GM21367 (cell line): ENCODE data around the gene MYBPC2.
A peak's percentile ranks its signal among the peaks of the same experiment; 100 is the strongest.

Experiments
- ATAC-seq: cut with Tn5 transposase; IDR thresholded peaks from one replicate; pipeline ENCODE4 v1.9.1; 2021; ENCODE audit not compliant: unreplicated experiment

Gene MYBPC2

DNA sequence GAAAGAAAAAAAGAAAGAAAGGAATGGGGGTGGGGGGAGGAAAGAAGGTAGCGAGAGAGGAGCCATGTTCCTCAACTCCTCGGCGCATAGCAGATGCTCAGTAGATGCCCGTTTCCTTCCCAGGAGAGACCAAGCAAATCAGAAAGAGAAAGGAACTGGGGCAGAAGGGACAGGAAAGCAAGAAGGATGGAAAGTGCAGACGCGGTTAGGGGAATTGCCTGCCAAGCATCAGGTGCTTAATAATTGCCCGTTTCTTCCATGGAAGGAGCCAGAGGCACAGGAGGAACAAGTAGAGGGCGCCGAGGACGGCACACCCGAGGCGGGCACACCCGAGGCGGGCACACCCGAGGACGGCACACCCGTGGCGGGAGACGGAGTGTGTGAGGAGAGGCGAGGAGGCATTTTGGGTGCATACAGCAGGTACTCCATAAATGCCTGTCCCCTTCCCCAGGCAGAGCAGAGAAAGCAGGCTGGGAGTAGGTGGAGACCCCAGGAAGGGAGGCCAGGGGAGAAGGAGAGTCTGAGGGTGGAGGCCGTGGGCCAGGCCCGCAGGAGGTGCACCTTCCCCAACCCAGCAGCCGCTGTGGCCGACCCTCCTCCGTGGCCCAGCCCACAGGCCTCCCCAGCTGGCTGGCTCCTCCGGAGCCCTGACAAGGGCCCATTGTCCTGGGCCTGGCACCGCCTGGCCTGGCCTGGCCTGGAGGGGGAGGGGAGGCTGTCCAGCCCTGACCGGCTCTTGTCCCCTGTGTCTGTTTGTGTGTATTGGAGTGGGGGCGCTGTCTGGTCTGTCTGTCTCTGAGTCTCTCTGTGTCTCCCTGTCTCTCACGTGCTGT lies 63.7 kb downstream of the MYBPC2 start:
- no peak for ATAC-seq

DNA sequence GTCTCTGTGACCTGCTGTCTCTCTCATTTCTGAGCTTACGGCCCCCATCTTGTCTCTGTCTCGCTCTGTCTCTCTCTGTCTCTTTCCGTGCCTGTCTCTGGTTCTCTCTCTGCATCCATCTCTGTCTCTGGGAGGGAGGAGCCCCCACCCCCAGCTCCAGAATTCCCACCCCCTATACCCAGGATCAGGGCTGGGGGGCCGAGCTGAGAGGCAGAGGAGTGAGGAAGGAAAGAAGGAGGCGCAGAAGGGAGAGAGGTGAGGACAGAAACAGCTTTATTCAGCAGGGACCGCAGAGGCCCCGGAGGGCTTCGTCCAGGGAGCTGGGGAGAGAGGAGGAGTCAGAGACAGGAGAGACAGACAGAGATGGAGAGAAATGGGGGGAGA lies 64.3 kb downstream of the MYBPC2 start:
- no peak for ATAC-seq

DNA sequence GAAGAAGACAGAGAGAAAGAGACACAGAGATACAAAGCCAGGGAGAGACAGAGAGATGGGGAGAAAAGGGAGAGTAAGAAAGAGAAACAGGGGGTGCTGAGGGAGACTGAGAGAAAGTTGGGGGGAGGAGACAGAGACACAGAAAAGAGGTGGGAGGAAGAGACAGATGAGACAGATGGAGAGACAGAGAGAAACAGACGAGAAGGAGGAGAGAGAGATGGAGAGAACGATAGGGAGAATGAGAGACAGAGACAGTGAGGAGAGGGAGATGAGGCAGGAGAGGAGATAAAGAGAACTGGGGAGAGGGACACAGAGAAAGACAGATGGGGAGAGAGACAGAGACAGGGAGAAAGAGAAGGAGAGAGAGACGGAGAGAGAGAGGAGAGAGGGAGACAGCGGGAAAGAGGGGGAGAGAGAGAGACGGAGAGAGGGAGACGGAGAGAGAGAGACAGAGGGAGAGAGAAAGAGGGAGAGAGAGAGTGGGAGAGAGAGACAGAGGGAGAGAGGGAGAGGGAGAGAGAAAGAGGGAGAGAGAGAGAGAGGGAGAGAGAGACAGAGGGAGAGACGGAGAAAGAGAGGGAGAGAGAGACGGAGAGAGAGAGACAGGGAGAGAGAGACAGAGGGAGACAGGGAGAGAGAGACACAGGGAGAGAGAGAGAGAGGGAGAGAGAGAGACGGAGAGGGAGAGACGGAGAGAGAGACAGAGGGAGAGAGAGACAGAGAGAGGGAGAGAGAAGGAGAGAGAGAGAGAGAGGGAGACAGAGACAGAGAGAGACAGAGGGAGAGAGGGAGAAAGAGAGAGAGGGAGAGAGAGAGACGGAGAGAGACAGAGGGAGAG lies 65.7 kb downstream of the MYBPC2 start:
- ATAC-seq = no peak

DNA sequence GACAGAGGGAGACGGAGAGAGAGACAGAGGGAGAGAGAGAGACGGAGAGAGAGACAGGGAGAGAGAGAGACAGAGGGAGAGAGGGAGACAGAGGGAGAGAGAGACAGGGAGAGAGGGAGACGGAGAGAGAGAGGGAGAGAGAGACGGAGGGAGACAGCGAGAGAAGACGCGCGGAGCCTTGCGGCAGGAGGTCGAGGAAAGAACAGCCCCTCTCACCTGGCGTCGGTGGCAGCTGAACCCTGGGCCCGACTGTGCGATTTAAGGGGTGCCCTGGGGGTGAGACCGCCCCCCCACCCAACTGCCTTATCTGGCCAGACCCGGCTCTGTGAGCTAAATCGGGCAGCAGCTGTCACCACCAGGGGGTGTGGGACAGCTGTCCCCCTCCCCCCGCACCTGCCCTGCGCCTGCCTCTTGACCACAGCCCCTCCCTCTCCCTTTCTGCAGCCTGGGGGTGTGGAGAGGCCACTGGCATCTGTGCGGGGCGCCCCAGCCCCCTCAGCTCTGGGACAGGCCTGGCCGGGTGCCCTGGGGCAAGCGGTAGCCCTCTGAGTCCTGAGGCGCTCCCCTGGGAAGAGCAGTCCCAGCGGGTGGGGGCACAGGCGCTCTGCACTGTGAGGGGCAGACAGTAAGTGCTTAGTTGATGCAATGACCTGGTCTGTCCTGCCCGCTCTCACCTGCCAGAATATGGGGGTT lies 67.5 kb downstream of the MYBPC2 start:
- no peak for ATAC-seq

DNA sequence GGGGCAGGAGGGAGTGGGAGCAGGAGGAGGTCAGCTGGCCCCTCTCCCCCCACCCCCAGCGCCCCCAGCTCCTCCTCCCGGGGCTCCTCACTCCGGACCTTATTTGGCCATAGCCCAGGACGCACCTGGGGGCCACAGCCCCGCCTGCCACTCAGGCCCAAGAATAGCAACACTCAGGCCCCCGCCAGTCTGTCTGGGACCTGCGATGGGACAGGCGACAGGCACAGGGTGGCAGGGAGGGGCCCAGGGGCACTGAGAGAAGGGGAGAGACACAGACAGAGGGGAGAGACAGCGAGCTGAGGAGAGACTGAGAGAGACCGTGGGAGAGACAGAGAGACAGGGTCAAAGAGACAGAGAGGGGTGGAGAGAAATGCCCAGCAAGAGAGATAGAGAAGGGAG lies 68.1 kb downstream of the MYBPC2 start:
- no peak for ATAC-seq

DNA sequence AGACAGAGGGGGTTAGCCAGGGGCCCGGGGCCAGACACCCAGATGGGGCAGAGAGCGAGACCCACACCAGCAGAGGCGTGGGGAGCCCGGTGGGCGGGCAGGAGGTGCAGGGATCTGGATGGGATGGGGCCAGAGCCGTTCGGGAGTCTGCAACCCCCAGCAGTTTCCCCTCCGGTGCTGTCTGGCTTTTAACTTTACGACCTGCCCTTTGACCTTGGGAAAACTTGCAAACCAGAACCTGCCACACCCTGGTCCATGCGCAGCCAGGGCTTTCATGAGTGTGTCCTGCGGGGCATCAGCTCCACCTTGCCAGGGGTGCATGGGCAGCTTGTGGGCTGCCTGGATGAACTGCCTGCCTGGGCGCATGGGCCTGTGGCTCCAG lies 68.5 kb downstream of the MYBPC2 start:
- no peak for ATAC-seq

DNA sequence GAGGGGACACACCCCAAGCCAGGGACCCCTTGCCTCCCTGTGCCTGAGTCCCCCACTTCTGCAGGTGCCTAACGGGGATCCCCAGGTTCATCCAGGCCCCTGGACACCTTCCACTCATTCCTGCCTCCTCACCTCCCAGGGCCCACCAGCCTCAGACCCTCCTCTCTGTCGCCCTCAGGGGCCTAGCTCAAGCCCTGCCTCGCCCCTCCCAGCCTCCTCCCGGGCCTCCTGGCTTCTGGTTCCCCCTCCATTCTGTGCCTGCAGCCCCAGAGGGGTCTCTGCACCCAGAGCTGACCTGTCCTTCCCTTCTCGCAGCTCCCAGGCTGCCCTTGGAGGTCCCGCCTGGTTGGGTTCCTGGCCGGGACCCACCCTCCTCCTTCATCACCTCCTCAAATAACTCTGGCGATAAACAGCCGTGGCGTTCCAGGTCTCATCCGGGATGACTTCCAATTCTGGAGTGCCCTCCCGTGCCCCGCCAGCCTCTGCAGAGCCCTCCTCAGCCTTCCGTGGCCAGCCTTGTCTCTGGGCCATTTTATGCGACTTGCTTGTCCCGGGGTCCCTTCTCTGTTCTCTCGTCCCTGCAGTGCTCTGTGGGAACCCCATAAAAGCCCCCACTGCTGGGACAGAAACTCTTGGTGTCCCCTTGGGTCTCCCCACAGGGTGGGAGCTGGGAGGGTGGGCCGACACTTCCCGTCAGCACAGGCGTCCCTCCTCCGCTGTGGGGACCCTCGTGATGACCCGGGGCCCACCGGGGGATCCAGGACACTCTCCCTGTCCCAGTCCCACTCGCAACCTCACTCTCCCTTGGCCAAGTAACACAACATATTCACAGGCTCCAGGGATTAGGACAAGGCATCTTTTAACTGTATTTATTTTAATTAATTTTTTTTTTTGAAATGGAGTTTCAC lies 69.1 kb downstream of the MYBPC2 start:
- no peak for ATAC-seq

DNA sequence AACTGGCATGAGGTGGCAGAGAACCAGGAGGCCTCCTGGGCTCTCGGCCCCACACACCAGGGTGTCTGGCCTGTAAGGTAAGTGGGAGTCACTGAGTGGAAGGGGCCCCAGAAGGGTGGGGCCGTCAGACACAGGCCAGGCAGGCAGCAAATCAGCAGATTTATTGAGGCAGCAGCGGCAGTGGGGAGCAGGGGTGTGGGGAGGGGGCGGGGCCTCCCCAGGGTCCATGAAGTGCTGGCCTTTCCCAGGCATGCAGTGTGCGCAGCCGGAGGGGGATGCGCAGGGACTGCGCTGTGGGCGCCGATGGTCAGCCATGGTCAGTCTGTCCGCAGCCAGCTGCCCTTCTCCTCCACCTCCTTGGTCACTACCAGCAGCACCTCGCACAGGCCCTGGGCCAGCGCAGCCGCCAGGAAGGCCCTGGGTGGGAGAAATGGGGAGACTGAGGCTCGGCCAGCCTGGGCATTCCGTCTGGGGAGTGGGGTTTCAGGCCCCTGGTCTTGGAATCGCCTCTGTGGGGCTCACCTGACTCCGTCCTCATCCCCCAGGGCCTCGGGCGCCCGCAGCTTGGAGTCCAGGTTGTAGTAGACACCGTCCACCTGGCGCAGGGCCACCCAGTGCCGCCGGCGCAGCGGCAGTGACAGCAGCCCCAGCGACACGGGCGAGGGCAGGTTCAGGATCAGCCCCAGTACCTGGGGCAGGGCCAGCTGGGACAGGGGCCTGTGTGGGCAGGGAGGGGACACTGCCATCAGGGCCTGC lies 73.3 kb downstream of the MYBPC2 start:
- ATAC-seq = no peak

DNA sequence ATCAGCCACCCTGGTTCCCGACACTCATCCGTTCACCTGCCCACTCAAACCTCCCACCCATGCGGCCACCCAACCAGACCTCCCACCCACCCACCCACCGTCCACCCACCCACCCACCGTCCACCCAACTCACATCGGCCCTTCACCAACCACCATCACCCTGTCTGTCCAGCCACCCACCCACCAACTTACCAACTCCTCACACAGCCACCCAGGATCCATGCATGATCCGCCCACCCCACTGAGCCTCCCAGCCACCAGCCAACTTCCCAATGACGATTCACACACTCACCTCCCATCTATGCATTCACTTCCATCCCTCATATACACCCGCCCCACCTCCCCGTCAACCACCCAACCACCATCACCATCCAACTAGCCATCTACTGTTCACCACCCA lies 74.0 kb downstream of the MYBPC2 start:
- no peak for ATAC-seq

DNA sequence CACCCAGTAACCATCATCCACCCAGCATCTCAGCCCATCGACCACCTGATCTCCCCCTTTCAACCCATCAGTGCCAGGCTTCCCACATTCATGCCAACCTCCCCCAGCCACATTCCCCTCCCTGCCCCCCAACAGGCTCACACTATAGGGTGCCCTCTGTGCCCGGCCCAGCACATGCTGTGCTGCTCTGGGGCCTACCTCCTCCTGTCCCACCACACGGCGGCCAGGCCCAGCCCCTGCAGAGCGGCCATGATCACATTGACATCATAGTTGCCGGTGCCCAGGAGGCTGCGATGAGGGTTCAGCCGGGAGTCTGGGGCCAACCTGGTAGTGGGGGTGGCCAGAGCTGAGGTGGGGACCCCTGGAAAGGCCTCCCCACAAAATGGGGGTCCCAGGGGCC lies 74.7 kb downstream of the MYBPC2 start:
- no peak for ATAC-seq

DNA sequence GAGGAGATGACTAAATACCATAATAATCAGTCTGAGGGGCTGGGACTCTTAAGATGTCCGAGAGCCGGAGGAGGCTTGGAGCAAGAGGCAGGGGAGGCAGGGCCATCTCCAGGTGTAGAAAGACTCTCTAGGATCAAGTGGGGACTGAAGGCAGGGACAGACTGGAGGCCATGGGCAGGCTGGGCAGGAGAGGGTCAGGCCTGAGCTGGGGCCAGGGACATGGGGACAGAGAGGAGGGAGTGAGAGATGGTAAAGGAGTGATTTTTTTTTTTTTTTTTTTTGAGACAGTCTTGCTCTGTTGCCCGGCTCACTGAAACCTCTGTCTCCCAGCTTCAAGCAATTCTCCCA lies 76.1 kb downstream of the MYBPC2 start:
- no peak for ATAC-seq

DNA sequence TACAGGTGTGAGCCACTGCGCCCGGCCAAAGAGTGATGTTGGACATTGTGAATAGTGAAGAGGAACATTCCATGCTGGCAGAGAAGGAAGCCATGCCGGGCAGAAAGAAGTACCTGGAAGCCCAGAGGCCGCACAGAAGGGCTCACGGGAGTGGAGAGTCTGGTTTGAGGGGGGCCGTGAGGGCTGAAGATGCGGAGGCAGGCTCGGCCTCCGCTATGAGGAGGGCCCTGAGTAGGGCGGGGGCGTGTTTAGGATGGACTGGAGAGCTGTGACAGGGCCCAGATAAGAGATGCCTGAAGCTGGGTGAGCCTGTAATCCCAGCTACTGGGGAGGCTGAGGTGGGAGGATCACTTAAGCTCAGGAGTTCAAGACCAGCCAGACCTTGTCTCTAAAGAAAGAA lies 76.7 kb downstream of the MYBPC2 start:
- no peak for ATAC-seq

DNA sequence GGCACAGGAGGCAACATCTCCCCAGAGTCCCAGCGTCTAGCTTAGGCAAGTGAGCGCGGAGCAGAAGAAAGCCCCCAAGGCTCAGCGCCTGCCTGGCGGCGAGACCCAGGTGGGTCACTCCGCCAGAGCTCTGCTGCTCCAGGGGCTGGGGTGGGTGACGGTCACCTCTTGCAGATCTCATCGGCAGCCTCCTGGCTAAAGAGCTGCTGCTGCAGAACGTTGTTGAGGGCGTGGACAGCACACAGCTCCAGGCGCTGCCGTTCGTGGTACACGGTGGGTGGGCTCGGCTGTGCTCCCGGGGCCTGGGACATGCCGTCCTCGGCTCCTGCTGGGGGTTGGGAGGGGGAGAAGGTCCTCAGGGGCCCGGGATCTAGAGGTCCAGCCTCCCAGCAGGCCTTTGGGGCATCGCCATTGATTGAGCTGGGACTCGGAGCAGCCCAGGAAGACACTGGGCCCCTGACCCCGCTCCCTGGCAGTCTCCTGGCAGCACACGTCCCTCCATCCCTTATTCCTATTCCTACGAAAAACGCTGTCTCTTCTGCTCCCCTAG lies 77.5 kb downstream of the MYBPC2 start:
- no peak for ATAC-seq

DNA sequence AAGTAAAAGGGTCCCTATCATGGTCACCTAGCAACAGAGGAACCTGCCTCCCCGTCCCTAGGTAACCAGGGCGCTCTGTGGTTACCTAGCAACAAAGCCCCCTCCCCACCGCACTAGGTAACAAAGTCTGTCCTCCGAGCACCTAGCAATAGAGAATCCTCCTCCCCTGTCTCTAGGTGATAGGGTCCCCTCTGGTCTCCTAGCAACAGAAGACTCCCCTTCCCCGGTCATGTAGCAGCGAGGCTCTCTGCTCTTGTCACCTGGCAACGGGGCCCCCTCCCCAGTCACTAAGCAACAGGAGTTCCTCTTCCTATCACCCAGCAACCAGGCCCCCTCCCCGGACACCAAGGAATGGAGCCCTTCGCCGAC lies 78.0 kb downstream of the MYBPC2 start:
- ATAC-seq = no peak

DNA sequence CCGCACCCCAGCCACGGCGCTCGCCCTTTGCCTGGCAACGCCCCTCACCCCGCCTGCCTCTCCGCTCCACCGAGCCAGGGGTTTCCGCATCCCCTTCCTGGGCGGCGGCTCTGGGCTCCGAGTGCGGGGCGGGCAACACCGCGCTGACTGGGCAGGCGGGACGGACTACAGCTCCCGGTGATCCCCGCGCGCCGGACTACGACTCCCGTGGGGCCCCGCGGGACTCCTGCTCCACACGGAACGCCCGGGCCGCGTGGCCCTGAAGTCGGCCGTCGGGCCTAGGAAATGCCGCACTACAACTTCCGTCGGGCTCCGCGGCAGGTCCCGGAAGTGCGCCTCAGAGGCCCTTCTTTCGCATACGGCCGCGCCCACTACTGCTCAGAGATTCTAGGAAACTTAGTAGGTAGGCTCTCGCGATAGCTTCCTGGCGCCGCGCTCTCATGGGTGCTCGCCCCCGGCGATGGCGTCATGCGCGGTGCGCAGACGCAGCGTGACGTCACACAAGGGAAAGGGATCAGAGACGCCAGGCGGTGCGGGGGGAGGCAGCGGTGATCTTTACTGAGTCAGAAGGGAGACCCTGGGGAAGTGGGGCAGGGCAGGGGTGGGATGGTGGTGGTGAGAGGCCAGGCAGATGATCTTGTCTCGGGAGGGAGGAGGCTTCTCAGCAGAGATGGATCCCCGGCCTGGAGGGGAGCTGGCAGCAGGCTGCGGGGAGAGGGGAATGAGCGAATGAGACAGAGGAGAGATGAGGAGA lies 78.6 kb downstream of the MYBPC2 start, which contains the start of gene JOSD2:
JOSD2 (minus strand) TSS at position 123 of the 754 bp plus-strand sequence. CDS start 760 bp downstream, outside the sequence.
- ATAC-seq = peak; percentile 72

DNA sequence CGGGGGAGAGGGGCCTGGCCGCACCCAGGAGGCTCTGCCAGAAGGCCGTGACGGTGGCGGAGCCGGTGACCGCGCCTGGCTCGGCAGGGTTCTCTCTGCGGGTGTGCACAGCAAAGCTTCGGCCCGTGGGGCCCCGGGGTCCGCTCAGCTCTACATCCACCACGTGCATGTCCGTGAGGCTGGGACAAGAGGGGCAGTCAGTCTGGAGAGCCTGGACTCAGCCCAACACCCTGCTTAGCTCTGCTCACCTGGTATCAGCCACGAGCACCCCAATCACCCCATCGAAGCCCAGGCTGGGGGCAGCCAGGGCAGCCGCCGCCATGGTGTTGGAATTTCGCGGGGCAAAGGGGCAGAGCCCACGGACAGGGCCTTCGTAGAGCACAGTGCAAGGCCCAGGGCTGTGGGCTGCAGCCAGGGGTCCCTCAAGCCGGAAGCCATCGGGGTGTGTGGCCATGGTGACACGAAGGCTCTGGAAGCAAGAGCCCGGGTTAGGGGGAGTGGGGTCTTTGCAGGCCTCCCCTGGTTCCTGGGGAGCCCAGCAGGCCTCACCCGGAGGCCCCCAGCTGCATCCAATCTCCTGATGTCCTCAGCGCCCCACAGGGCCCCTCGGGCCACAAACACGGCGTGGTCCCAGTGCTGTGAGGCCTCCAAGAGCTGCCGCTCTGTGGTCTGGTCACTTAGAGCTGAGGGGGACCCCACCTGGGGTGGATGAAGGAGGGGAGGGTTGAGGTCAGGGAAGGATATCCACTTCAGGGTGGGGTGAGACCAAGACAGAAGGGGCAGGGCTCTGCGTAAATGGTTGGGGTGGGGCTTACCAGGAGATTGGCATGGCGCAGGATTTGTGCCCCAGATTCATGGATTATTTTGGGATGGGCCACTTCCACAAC lies 79.7 kb downstream of the MYBPC2 start:
- no peak for ATAC-seq

DNA sequence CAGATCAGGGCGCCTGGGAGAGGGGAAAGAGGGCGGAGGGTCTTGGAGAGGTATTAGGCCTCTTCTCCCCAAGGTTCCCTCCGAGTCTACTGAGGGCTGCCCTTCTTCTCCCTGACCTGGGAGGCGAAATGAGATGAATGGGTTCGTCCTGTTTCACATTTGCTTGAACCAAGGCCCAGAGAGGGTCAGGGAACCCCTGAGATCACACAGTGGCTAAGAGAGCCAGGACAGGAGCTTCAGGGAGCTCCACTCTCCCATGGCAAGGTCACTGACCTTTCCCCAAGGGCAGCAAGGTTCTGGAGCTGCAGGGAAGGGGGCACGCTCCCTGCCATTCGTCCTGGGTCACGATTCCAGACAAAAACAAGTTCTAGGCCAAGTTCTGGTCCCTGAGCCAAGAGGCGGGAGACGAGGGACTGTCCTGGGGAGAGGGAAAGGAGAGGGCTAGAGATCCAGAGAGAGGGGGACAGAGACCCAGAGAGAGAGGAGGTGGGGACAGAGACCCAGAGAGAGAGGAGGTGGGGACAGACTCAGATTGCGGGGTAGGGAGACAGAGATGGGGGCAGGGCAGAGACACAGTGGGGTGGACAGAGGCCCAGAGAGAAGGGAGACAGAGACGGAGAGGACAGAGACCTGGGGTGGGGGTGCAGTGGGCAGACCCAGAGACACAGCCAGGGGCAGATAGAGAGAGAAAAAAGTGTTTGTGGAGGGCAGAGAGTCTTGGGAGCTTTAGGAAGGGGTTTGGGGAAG lies 80.5 kb downstream of the MYBPC2 start:
- ATAC-seq = no peak
